Keratinocyte (primary cell): Measurements from ENCODE around the gene GRM1. TPM values are rescaled to one million over a fixed set of nuclear protein-coding genes. Genes with fewer than 3 reads are reported as not detected.

Experiments used
- DNase-seq: peaks from one replicate; pipeline ENCODE4 v3.0.0-alpha.2; 2011; ENCODE audit warnings: low read depth, missing footprints, low spot score
- FAIRE-seq: peaks from 2 replicates; lab custom pipeline; 2011; peaks lifted over from hg19 to GRCh38; lab: Jason Lieb, UNC
- H2AFZ ChIP-seq: 2 replicates; pipeline ENCODE4 v1.6.0; 2012; ENCODE audit warnings: low read length, control low read depth, inconsistent platforms; ENCODE audit not compliant: control insufficient read depth
- H3K27ac ChIP-seq: 2 replicates; pipeline ENCODE4 v1.5.1; 2011; ENCODE audit warnings: low read length; ENCODE audit not compliant: control insufficient read depth, insufficient read depth
- H3K27me3 ChIP-seq: 3 replicates; pipeline ENCODE4 v1.6.0; 2011; ENCODE audit warnings: low read length; ENCODE audit not compliant: control insufficient read depth, insufficient read depth; ENCODE audit errors: extremely low read depth
- H3K36me3 ChIP-seq, 2 experiments: 2 replicates in 1 of 2; 3 replicates in 1 of 2; pipeline ENCODE4 v1.5.1; 2011; ENCODE audit warnings: low read length in 2 of 2, mild to moderate bottlenecking in 1 of 2; ENCODE audit not compliant: control insufficient read depth in 2 of 2, insufficient read depth in 2 of 2; ENCODE audit errors: extremely low read depth in 1 of 2
- H3K4me1 ChIP-seq: 3 replicates; pipeline ENCODE4 v1.5.1; 2011; ENCODE audit warnings: low read length; ENCODE audit not compliant: control insufficient read depth, insufficient read depth; ENCODE audit errors: extremely low read depth
- H3K4me2 ChIP-seq: 3 replicates; pipeline ENCODE4 v1.6.0; 2011; ENCODE audit warnings: low read depth, low read length; ENCODE audit not compliant: control insufficient read depth, insufficient read depth; ENCODE audit errors: extremely low read depth
- H3K4me3 ChIP-seq, 3 experiments: fragments of 200-600 bp in 1 of 3; sonication (generic) in 1 of 3; 2 replicates in 2 of 3; 3 replicates in 1 of 3; pipeline ENCODE4 v1.5.1; 2011 to 2016; ENCODE audit warnings: low read length in 3 of 3, mild to moderate bottlenecking in 3 of 3, control low read depth in 2 of 3, inconsistent platforms in 1 of 3, low read depth in 1 of 3, mixed read lengths in 1 of 3, mixed run types in 1 of 3, moderate library complexity in 1 of 3; ENCODE audit not compliant: control insufficient read depth in 2 of 3, insufficient read depth in 2 of 3; ENCODE audit errors: extremely low read depth in 1 of 3
- H3K79me2 ChIP-seq: 2 replicates; pipeline ENCODE4 v1.6.0; 2012; ENCODE audit warnings: low read length; ENCODE audit not compliant: control insufficient read depth, insufficient read depth
- H3K9ac ChIP-seq: 3 replicates; pipeline ENCODE4 v1.6.0; 2011; ENCODE audit warnings: low read length; ENCODE audit not compliant: control insufficient read depth, insufficient read depth; ENCODE audit errors: extremely low read depth
- H3K9me1 ChIP-seq: 3 replicates; pipeline ENCODE4 v1.6.0; 2011; ENCODE audit warnings: low read length; ENCODE audit not compliant: control insufficient read depth, insufficient read depth; ENCODE audit errors: extremely low read depth
- H3K9me3 ChIP-seq: 2 replicates; pipeline ENCODE4 v1.5.1; 2012; ENCODE audit warnings: low read depth, low read length; ENCODE audit not compliant: control insufficient read depth
- H4K20me1 ChIP-seq: 3 replicates; pipeline ENCODE4 v1.6.0; 2011; ENCODE audit warnings: low read length; ENCODE audit not compliant: control insufficient read depth, insufficient read depth; ENCODE audit errors: extremely low read depth
- CTCF ChIP-seq, 3 experiments: IDR thresholded peaks in 1 of 3; conservative IDR thresholded peaks in 1 of 3; optimal IDR thresholded peaks in 1 of 3; 2 replicates in 2 of 3; 3 replicates in 1 of 3; pipeline versions ENCODE3 to v1.5.1; 2011; ENCODE audit warnings: low read length in 3 of 3, mild to moderate bottlenecking in 3 of 3, moderate library complexity in 2 of 3, control low read depth in 1 of 3, inconsistent platforms in 1 of 3; ENCODE audit not compliant: insufficient read depth in 2 of 3; ENCODE audit errors: extremely low read depth in 1 of 3
- EZH2 ChIP-seq: IDR thresholded peaks from one replicate; pipeline ENCODE4 v1.6.1; 2012; ENCODE audit warnings: inconsistent platforms, mild to moderate bottlenecking, low read length, moderate library complexity
- dilution Hi-C: fragments of 300-500 bp; cut with MboI; formaldehyde crosslinking; loops from one replicate; pipeline ENCODE4 v1.7.0; 2020; ENCODE audit warnings: low sequenced_read_pairs; ENCODE audit not compliant: extremely low pct_ligation_motif_present
- polyA plus RNA-seq, 5 experiments: library from polyadenylated mRNA; depleted of rRNA in 3 of 5; stranded (reverse) in 3 of 5; stranded (forward) in 1 of 5; unstranded in 1 of 5; fragments of >200 nt; gene quantifications; 1 replicate in 1 of 5; 2 replicates in 3 of 5; 3 replicates in 1 of 5; pipeline versions ENCODE4 v1.2.1 to v1.2.3, GENCODE V29; 2011 to 2012; ENCODE audit warnings: missing spikeins in 2 of 5, low read depth in 1 of 5, low replicate concordance in 1 of 5

GRM1 gene
- polyA plus RNA-seq, 1 donor (not counting 4 experiments of a cell fraction or from before 2014, with no cell fraction given) = not detected

- no peaks in the 10 kb centered on the region for H3K4me1 ChIP-seq
Observed at GRCh38 chr6:146032387-146032786, 3.5 kb downstream of the GRM1 start.

GRCh38 chr6:146040360-146040759, 11.5 kb downstream of the GRM1 start:
- Histone ChIP-seq H3K27me3 (no peaks in the 10 kb centered on the region), H3K27ac (no peak overlapping the region), H3K9me3 (no peaks in the 10 kb centered on the region), H3K4me2 (no peak overlapping the region), H4K20me1 (no peaks in the 10 kb centered on the region), H3K36me3 (no peaks in the 10 kb centered on the region), H3K9me1 (no peaks in the 10 kb centered on the region), H3K4me3 (no peak overlapping the region), H3K79me2 (no peaks in the 10 kb centered on the region), H2AFZ (no peak overlapping the region), H3K4me1 (no peaks in the 10 kb centered on the region), H3K9ac (no peak overlapping the region)
- dilution Hi-C loops = no loop called here
- FAIRE-seq (no peak), DNase-seq (no peak)
- no peak for TF ChIP-seq EZH2
- no peak for TF ChIP-seq CTCF (optimal IDR thresholded peaks at IDR 0.05 in 1 of 3, IDR thresholded peaks at IDR 0.05 in 1 of 3, conservative IDR thresholded peaks at IDR 0.05 in 1 of 3; ENCODE audit: extremely low read depth in 1 of 3, insufficient read depth in 2 of 3, low read length in 3 of 3)

More at GRCh38 chr6:146032387-146032786, 3.5 kb downstream of the GRM1 start:
- DNase-seq (no peak), FAIRE-seq (no peak)
- Histone ChIP-seq H3K4me3 (no peak overlapping the region), H3K4me2 (no peak overlapping the region), H4K20me1 (no peaks in the 10 kb centered on the region), H3K9ac (no peak overlapping the region), H3K27me3 (peaks cover 30% of the 10 kb centered on the region), H3K9me1 (no peaks in the 10 kb centered on the region), H3K27ac (no peak overlapping the region), H3K9me3 (no peaks in the 10 kb centered on the region), H3K79me2 (no peaks in the 10 kb centered on the region), H2AFZ (no peak overlapping the region), H3K36me3 (no peaks in the 10 kb centered on the region)
- TF ChIP-seq EZH2 = no peak
- TF ChIP-seq CTCF (optimal IDR thresholded peaks at IDR 0.05 in 1 of 3, IDR thresholded peaks at IDR 0.05 in 1 of 3, conservative IDR thresholded peaks at IDR 0.05 in 1 of 3; ENCODE audit: extremely low read depth in 1 of 3, insufficient read depth in 2 of 3, low read length in 3 of 3) = no peak
- dilution Hi-C loops = no loop called here
